Measurements from ENCODE around the gene SBK2. TPM values are rescaled to one million over a fixed set of nuclear protein-coding genes. Genes with fewer than 3 reads are reported as not detected.

SBK2 gene
- total RNA-seq, 4 donors from 2014 or later, result not detected

DNA sequence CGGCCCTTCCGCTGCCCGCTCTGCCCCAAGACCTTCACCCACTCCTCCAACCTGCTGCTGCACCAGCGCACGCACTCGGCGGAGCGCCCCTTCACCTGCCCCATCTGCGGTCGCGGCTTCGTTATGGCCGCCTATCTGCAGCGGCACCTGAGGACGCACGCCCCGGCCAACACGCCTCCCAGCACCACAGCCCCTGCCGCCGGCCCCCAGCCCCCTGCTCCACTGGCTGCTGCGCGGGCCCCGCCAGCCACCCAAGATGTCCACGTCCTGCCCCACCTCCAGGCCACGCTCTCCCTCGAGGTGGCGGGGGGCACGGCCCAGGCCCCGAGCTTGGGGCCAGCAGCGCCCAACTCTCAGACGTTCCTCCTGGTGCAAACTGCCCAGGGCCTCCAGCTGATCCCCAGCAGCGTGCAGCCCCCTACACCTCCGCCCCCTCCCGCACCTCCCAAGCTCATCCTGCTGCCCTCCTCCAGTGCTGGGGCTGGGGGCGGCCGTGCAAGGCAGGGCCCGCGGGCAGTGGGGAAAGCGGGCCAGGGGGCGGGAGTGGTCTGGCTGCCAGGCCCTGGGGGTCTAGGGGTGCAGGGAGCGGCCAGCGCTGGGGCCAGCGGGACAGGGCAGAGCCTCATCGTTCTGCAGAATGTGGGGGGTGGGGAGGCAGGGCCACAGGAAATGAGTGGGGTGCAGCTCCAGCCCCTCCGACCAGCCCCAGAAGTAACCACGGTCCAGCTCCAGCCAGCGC, 53.8 kb downstream of the SBK2 start:
- Histone ChIP-seq H3K36me3 (peaks cover 0 to 27% (median 0%) of the 10 kb centered on the region in 3 donors), H3K27me3 (no peaks in the 10 kb centered on the region), H3K4me3 (no peak overlapping the region), H3K4me1 (peaks cover 0 to 43% (median 12%) of the 10 kb centered on the region in 4 donors), H3K27ac (no peak overlapping the region), H3K9me3 (no peaks in the 10 kb centered on the region)
- no peak for TF ChIP-seq CTCF (IDR thresholded peaks at IDR 0.05)
- TF ChIP-seq POLR2A (IDR thresholded peaks at IDR 0.05), result no peak
- DNase-seq, result no peak

DNA sequence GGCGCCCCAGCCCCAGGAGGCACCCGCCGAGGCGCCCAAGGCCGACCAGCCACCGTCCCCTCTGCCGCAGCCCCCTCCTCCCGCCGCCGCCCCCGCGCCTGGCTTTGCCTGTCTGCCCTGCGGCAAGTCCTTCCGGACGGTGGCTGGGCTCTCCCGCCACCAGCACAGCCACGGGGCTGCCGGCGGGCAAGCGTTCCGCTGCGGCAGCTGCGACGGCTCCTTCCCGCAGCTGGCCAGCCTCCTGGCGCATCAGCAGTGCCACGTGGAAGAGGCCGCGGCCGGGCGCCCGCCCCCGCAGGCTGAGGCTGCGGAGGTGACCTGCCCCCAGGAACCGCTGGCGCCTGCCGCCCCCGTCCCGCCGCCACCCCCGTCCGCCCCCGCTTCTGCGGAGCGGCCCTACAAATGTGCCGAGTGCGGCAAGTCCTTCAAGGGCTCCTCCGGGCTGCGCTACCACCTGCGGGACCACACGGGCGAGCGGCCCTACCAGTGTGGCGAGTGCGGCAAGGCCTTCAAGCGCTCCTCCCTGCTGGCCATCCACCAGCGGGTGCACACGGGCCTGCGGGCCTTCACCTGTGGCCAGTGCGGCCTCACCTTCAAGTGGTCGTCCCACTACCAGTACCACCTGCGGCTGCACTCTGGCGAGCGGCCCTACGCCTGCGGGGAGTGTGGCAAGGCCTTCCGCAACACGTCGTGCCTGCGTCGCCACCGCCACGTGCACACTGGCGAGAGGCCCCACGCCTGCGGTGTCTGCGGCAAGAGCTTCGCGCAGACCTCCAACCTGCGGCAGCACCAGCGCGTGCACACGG, 54.6 kb downstream of the SBK2 start:
- H3K27ac ChIP-seq, result no peak overlapping the region
- no peaks in the 10 kb centered on the region for H3K27me3 ChIP-seq
- no peaks in the 10 kb centered on the region for H3K9me3 ChIP-seq
- TF ChIP-seq CTCF (IDR thresholded peaks at IDR 0.05) (no peak), POLR2A (IDR thresholded peaks at IDR 0.05) (no peak)
- H3K36me3 ChIP-seq, result peaks cover 0 to 27% (median 0%) of the 10 kb centered on the region in 3 donors
- DNase-seq, result no peak
- H3K4me1 ChIP-seq, result peaks cover 0 to 44% (median 14%) of the 10 kb centered on the region in 4 donors
- no peak overlapping the region for H3K4me3 ChIP-seq

DNA sequence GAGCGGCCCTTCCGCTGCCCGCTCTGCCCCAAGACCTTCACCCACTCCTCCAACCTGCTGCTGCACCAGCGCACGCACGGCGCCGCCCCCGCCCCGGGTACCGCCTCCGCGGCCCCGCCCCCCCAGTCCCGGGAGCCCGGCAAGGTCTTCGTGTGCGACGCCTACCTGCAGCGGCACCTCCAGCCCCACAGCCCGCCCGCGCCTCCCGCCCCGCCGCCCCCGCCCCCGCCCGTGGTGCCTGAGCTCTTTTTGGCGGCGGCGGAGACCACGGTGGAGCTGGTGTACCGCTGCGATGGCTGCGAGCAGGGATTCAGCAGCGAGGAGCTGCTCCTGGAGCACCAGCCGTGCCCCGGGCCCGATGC, 55.2 kb downstream of the SBK2 start:
- Histone ChIP-seq H3K4me3 (no peak overlapping the region), H3K9me3 (no peaks in the 10 kb centered on the region), H3K4me1 (peaks cover 0 to 41% (median 14%) of the 10 kb centered on the region in 4 donors), H3K27me3 (no peaks in the 10 kb centered on the region), H3K36me3 (peaks cover 0 to 27% (median 0%) of the 10 kb centered on the region in 3 donors), H3K27ac (no peak overlapping the region)
- no peak for DNase-seq
- TF ChIP-seq CTCF (IDR thresholded peaks at IDR 0.05) (no peak), POLR2A (IDR thresholded peaks at IDR 0.05) (no peak)

DNA sequence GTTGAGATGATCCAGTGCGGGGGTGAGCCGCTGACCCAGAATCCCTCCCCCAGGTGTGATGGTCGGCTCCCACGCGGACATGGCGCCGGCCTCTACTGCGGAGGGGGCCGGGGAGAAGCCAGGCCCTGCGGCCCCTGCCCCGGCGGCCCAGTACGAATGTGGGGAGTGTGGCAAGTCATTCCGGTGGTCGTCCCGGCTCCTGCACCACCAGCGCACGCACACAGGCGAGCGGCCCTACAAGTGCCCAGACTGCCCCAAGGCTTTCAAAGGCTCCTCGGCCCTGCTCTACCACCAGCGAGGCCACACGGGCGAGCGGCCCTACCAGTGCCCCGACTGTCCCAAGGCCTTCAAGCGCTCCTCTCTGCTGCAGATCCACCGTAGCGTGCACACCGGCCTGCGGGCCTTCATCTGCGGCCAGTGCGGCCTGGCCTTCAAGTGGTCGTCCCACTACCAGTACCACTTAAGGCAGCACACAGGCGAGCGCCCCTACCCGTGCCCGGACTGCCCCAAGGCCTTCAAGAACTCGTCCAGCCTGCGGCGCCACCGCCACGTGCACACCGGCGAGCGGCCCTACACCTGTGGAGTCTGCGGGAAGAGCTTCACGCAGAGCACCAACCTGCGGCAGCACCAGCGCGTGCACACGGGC, 55.7 kb downstream of the SBK2 start:
- Histone ChIP-seq H3K36me3 (peaks cover 0 to 27% (median 0%) of the 10 kb centered on the region in 3 donors), H3K27ac (no peak overlapping the region), H3K27me3 (no peaks in the 10 kb centered on the region), H3K4me1 (peaks cover 0 to 36% (median 14%) of the 10 kb centered on the region in 4 donors), H3K9me3 (no peaks in the 10 kb centered on the region), H3K4me3 (no peak overlapping the region)
- TF ChIP-seq POLR2A (IDR thresholded peaks at IDR 0.05) (no peak), CTCF (IDR thresholded peaks at IDR 0.05) (no peak)
- DNase-seq, result no peak

DNA sequence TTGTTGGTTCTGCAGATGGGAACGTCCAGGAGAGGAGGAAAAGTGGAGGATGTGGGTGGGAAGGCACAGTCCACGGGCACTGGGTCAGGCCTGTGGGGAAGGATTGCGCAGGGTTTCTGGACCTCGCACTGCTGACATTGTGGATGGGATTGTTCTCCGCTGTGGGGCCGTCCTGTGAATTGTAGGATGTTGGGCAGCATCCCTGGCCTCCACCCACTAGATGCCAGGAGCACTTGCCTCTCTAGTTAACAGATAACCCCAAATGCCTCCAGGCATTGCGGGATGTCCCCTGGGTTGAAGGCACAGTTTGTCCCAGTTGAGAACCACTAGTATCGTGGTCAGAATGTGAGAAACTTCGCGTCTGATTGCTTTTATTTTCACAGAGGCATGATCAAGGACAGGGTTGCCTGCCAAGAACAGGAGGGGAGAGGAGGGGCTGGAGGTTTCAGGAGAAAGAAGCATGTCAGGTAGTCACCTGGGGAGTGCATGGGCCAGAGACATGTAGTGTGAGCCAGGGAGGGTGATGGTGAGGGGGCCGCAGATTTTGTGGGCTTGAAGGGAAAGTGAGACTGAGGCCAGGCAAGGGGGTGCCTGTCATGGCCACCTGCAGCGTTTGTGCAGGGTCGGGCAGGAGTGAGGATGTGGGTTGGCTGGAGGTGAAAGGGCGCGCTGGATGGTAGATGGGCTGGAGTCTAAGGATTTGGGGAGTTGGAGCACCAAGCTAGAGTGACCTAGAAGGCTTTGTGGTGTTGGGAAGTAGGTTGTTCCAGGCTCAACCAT, 57.3 kb downstream of the SBK2 start:
- Histone ChIP-seq H3K27ac (no peak overlapping the region), H3K4me3 (no peak overlapping the region), H3K27me3 (no peaks in the 10 kb centered on the region), H3K4me1 (peaks cover 0 to 26% (median 17%) of the 10 kb centered on the region in 4 donors), H3K9me3 (no peaks in the 10 kb centered on the region), H3K36me3 (peaks cover 0 to 27% (median 0%) of the 10 kb centered on the region in 3 donors)
- TF ChIP-seq CTCF (IDR thresholded peaks at IDR 0.05), result no peak
- TF ChIP-seq POLR2A (IDR thresholded peaks at IDR 0.05), result no peak
- DNase-seq, result no peak

Measured in Peyer's patch (tissue), 4 donors.